HCT116 (cell line): ENCODE measurements around the gene EML1. TPM values are rescaled to one million over a fixed set of nuclear protein-coding genes. Genes with fewer than 3 reads are reported as not detected.

Experiments
- ATAC-seq: fragments of 200-7000 bp; cut with Tn5 transposase; 2 replicates; pipeline ENCODE4 v1.9.1; 2020; ENCODE audit warnings: mild to moderate bottlenecking, moderate library complexity
- BruUV-seq: library from RNA; stranded (reverse); fragments of 400-500 nt; replicated peaks from 2 replicates; lab custom pipeline; 2021; lab: Mats Ljungman, UMichigan
- CTCF ChIA-PET: fragments of 300-600 bp; sonication (Branson Sonifier 250); formaldehyde crosslinking; loops from one replicate; lab custom pipeline; 2021; ENCODE audit warnings: antibody characterized with exemption; lab: Charles Lee
- POLR2A ChIA-PET: fragments of 300-600, 350-600 bp; sonication (Branson Sonifier 250); formaldehyde crosslinking; loops from one replicate; lab custom pipeline; 2021; ENCODE audit warnings: antibody characterized with exemption; lab: Charles Lee
- RAD21 ChIA-PET, 2 experiments: fragments of 300-600 bp; sonication (Branson Sonifier 250); formaldehyde crosslinking; loops; one replicate each; lab custom pipeline; 2023; ENCODE audit warnings: low total read pairs in 2 of 2; ENCODE audit not compliant: uncharacterized antibody in 2 of 2, unreplicated experiment in 2 of 2, low non-redundant PET in 1 of 2; lab: Charles Lee
- DNase-seq: peaks from one replicate; pipeline ENCODE4 v3.0.0-alpha.2; 2010; ENCODE audit warnings: low read depth, low spot score
- H2AFZ ChIP-seq: fragments of 200-600 bp; shearing (Covaris generic), sonication (generic); 2 replicates; pipeline ENCODE4 v1.6.1; 2017; ENCODE audit warnings: low read depth, mixed run types, mixed read lengths, antibody characterized with exemption, low read length; ENCODE audit not compliant: poor library complexity, severe bottlenecking
- H3K27ac ChIP-seq: 2 replicates; pipeline ENCODE4 v1.5.1; 2012; ENCODE audit warnings: low read depth, low read length
- H3K27me3 ChIP-seq: fragments of 200-600 bp; sonication (generic); 2 replicates; pipeline ENCODE4 v1.6.1; 2016; ENCODE audit warnings: mixed run types, low read length, mixed read lengths; ENCODE audit not compliant: insufficient read depth
- H3K36me3 ChIP-seq, 2 experiments: fragments of 200-500 bp in 1 of 2; fragments of 200-600 bp in 1 of 2; sonication (Bioruptor generic) in 1 of 2; sonication (generic) in 1 of 2; 2 replicates each; pipeline versions ENCODE4 v1.5.1 to v1.6.1; 2014 to 2016; ENCODE audit warnings: low read length in 2 of 2, inconsistent platforms in 1 of 2, mixed read lengths in 1 of 2, mixed run types in 1 of 2; ENCODE audit not compliant: insufficient read depth in 2 of 2, control insufficient read depth in 1 of 2
- H3K4me1 ChIP-seq, 2 experiments: fragments of 200-600 bp in 1 of 2; sonication (generic) in 1 of 2; 2 replicates each; pipeline versions ENCODE4 v1.5.1 to v1.6.1; 2012 to 2017; ENCODE audit warnings: low read length in 2 of 2, inconsistent platforms in 1 of 2, mild to moderate bottlenecking in 1 of 2, mixed read lengths in 1 of 2, mixed run types in 1 of 2, moderate library complexity in 1 of 2; ENCODE audit not compliant: insufficient read depth in 2 of 2, control insufficient read depth in 1 of 2
- H3K4me2 ChIP-seq: fragments of 200-600 bp; sonication (generic); 2 replicates; pipeline ENCODE4 v1.6.1; 2017; ENCODE audit warnings: mixed run types, low read length, mixed read lengths
- H3K4me3 ChIP-seq, 2 experiments: fragments of 200-600 bp in 1 of 2; sonication (generic) in 1 of 2; replicated peaks in 1 of 2; 2 replicates each; pipeline ENCODE4 v1.5.1; 2011 to 2016; ENCODE audit warnings: low read length in 2 of 2, control low read depth in 1 of 2, low read depth in 1 of 2, mild to moderate bottlenecking in 1 of 2, mixed read lengths in 1 of 2, mixed run types in 1 of 2
- H3K79me2 ChIP-seq: fragments of 200-600 bp; sonication (generic); 2 replicates; pipeline ENCODE4 v1.6.1; 2017; ENCODE audit warnings: mild to moderate bottlenecking, mixed run types, low read length, moderate library complexity, mixed read lengths; ENCODE audit not compliant: insufficient read depth
- H3K9ac ChIP-seq: fragments of 200-600 bp; sonication (generic); 2 replicates; pipeline ENCODE4 v1.6.1; 2016; ENCODE audit warnings: low read length, mixed read lengths
- H3K9me2 ChIP-seq: fragments of 200-600 bp; sonication (generic), shearing (Covaris generic); 2 replicates; pipeline ENCODE4 v1.6.1; 2017; ENCODE audit warnings: mixed run types, mild to moderate bottlenecking, moderate library complexity; ENCODE audit not compliant: insufficient read depth
- H3K9me3 ChIP-seq, 2 experiments: fragments of 200-500 bp in 1 of 2; fragments of 200-600 bp in 1 of 2; sonication (Bioruptor generic) in 1 of 2; sonication (generic) in 1 of 2; 2 replicates each; pipeline ENCODE4 v1.6.1; 2014 to 2017; ENCODE audit warnings: low read length in 2 of 2, mixed read lengths in 2 of 2, inconsistent platforms in 1 of 2, low read depth in 1 of 2, mild to moderate bottlenecking in 1 of 2, mixed run types in 1 of 2, moderate library complexity in 1 of 2; ENCODE audit not compliant: control insufficient read depth in 1 of 2, insufficient read depth in 1 of 2
- H4K20me1 ChIP-seq: fragments of 200-600 bp; sonication (generic), shearing (Covaris generic); 2 replicates; pipeline ENCODE4 v1.6.1; 2017; ENCODE audit warnings: mixed run types, mild to moderate bottlenecking, moderate library complexity; ENCODE audit not compliant: insufficient read depth
- ATF3 ChIP-seq: IDR thresholded peaks from 2 replicates; pipeline ENCODE4 v1.6.1; 2012
- CBX3 ChIP-seq: IDR thresholded peaks from 2 replicates; pipeline ENCODE4 v1.6.1; 2012; ENCODE audit warnings: low read depth
- CEBPB ChIP-seq: IDR thresholded peaks from 2 replicates; pipeline ENCODE4 v1.6.1; 2012; ENCODE audit warnings: low read depth
- EGR1 ChIP-seq: IDR thresholded peaks from 2 replicates; pipeline ENCODE4 v1.6.1; 2012; ENCODE audit warnings: low read depth
- EZH2phosphoT487 ChIP-seq: fragments of 200-600 bp; IDR thresholded peaks from 2 replicates; pipeline ENCODE4 v1.6.1; 2018; ENCODE audit warnings: antibody characterized with exemption, borderline replicate concordance
- FOSL1 ChIP-seq: IDR thresholded peaks from 2 replicates; pipeline ENCODE4 v1.6.1; 2012; ENCODE audit warnings: low read depth
- MAX ChIP-seq: IDR thresholded peaks from 2 replicates; pipeline ENCODE4 v1.6.1; 2012
- POLR2A ChIP-seq: IDR thresholded peaks from 2 replicates; pipeline ENCODE4 v1.7.0; 2011; ENCODE audit warnings: borderline replicate concordance; ENCODE audit not compliant: insufficient read depth, insufficient read length; ENCODE audit errors: extremely low read depth
- RAD21 ChIP-seq: IDR thresholded peaks from 2 replicates; pipeline ENCODE4 v1.6.1; 2012; ENCODE audit warnings: low read depth, mild to moderate bottlenecking
- YY1 ChIP-seq: IDR thresholded peaks from 2 replicates; pipeline ENCODE4 v1.6.1; 2011; ENCODE audit warnings: low read length, low read depth, moderate library complexity, mild to moderate bottlenecking; ENCODE audit not compliant: insufficient replicate concordance; ENCODE audit errors: extremely low read depth
- ZBTB33 ChIP-seq: IDR thresholded peaks from 2 replicates; pipeline ENCODE4 v1.6.1; 2011; ENCODE audit warnings: mild to moderate bottlenecking, low read length, moderate library complexity; ENCODE audit not compliant: insufficient replicate concordance; ENCODE audit errors: extremely low read depth
- ZFX ChIP-seq: fragments of 450-650 bp; IDR thresholded peaks from 2 replicates; pipeline ENCODE4 v1.6.1; 2017
- ZNF274 ChIP-seq: fragments of 200-500 bp; sonication (Bioruptor generic); IDR thresholded peaks from 2 replicates; pipeline ENCODE4 v1.6.1; 2014; ENCODE audit warnings: mild to moderate bottlenecking, low read depth, low read length, inconsistent platforms
- intact Hi-C: fragments of 100-400 bp; cut with micrococcal nuclease; formaldehyde crosslinking; loops from 2 replicates; pipeline ENCODE4 v1.10.0; 2022
- total RNA-seq: library from RNA; stranded (reverse); gene quantifications from one replicate; pipeline ENCODE4 v1.2.1, GENCODE V29; 2021; ENCODE audit not compliant: unreplicated experiment

The EML1 gene
- total RNA-seq, 1 experiment from 2014 or later: 7.4 TPM

GRCh38 chr14:99839696-99840095 lies 46.5 kb downstream of the EML1 start (continued):
- TF ChIP-seq CEBPB: no peak
- no peak for TF ChIP-seq YY1
- TF ChIP-seq MAX: no peak
- TF ChIP-seq FOSL1: no peak

- no peak for DNase-seq
- ChIA-PET POLR2A (no interaction called here), RAD21 (no interaction called here)
- H2AFZ ChIP-seq: no peak overlapping the region
- no peak overlapping the region for H3K9ac ChIP-seq
- no TSS peak for BruUV-seq
- no peaks in the 10 kb centered on the region for H3K36me3 ChIP-seq
- H3K4me1 ChIP-seq: peaks cover 0 to 2% of the 10 kb centered on the region in 2 experiments; a peak in 1 of 4 replicates
- no peaks in the 10 kb centered on the region for H4K20me1 ChIP-seq
- intact Hi-C loops: no loop called here
- no peak for ATAC-seq
- TF ChIP-seq ZFX (no peak), CEBPB (no peak)
- TF ChIP-seq, all 23 proteins: peak for 0
- H3K4me3 ChIP-seq: no peak overlapping the region
- CTCF ChIA-PET: no interaction called here
- H3K4me2 ChIP-seq: no peak overlapping the region
- no peaks in the 10 kb centered on the region for H3K79me2 ChIP-seq
- H3K27ac ChIP-seq: no peak overlapping the region
- H3K9me2 ChIP-seq: no peaks in the 10 kb centered on the region
- peaks cover 18% of the 10 kb centered on the region for H3K27me3 ChIP-seq
- no peaks in the 10 kb centered on the region for H3K9me3 ChIP-seq
These were observed 47.1 kb downstream of the EML1 start for GRCh38 chr14:99840265-99840664.

- intact Hi-C loops: no loop called here
- no peak for ATAC-seq
- CTCF ChIA-PET: no interaction called here
- H3K9ac ChIP-seq: no peak overlapping the region
- RAD21 ChIA-PET: no interaction called here
- H4K20me1 ChIP-seq: no peaks in the 10 kb centered on the region
- H3K9me3 ChIP-seq: no peaks in the 10 kb centered on the region
- DNase-seq: no peak
- peaks cover 18% of the 10 kb centered on the region for H3K27me3 ChIP-seq
- peaks cover 0 to 2% of the 10 kb centered on the region in 2 experiments; a peak in 1 of 4 replicates for H3K4me1 ChIP-seq
- no peak overlapping the region for H2AFZ ChIP-seq
- no TSS peak for BruUV-seq
- H3K4me2 ChIP-seq: no peak overlapping the region
- no peaks in the 10 kb centered on the region for H3K9me2 ChIP-seq
- no peaks in the 10 kb centered on the region for H3K36me3 ChIP-seq
- no peaks in the 10 kb centered on the region for H3K79me2 ChIP-seq
- H3K27ac ChIP-seq: no peak overlapping the region
- no peak overlapping the region for H3K4me3 ChIP-seq
- POLR2A ChIA-PET: no interaction called here
- TF ChIP-seq CBX3 (no peak), ATF3 (no peak), MAX (no peak), RAD21 (no peak), EGR1 (no peak), FOSL1 (no peak), CEBPB (no peak), EZH2phosphoT487 (no peak), POLR2A (no peak), ZBTB33 (no peak), ZNF274 (no peak), ZFX (no peak)
These were observed 47.6 kb downstream of the EML1 start for GRCh38 chr14:99840774-99841305.
